Measurements from ENCODE around the gene PDIA2. TPM values are rescaled to one million over a fixed set of nuclear protein-coding genes. Genes with fewer than 3 reads are reported as not detected.
A peak's percentile ranks its signal among the peaks of the same experiment; 100 is the strongest.

Gene PDIA2
- total RNA-seq, 1 donor from 2014 or later = 1.6 TPM

DNA sequence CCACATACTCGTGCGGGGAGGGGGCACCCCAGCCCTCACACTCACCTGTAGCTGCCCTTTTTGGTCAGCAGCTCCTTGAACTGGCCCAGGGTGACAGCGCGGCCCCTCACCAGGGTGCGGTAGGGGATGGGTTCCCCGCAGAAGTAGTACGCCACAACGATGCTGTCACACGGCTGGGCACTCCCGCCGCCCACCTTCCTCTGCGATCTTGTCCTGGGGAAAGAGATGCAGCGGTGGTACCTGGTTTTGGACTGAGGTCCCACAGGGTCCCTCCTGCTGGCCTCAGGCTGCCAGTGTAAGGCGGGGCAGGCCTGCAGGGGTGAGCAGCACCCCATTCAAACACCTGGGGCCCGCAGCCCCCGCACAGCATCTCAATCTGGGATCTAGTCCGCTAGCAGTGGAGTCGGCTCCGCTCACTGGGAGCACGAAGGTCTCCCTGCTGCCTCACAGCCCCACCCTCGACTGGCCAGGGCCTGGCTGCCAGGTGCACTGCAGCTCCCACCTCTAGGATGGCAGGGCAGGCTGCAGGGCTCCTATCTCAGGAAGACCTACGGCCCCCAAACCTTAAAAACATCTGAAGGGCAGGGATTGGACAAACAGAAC lies 6.5 kb downstream of the PDIA2 start:
- ATAC-seq = no peak
- intact Hi-C loops (cut with DNase I) = no loop called here
- no peak for DNase-seq (ENCODE audit: missing footprints)

DNA sequence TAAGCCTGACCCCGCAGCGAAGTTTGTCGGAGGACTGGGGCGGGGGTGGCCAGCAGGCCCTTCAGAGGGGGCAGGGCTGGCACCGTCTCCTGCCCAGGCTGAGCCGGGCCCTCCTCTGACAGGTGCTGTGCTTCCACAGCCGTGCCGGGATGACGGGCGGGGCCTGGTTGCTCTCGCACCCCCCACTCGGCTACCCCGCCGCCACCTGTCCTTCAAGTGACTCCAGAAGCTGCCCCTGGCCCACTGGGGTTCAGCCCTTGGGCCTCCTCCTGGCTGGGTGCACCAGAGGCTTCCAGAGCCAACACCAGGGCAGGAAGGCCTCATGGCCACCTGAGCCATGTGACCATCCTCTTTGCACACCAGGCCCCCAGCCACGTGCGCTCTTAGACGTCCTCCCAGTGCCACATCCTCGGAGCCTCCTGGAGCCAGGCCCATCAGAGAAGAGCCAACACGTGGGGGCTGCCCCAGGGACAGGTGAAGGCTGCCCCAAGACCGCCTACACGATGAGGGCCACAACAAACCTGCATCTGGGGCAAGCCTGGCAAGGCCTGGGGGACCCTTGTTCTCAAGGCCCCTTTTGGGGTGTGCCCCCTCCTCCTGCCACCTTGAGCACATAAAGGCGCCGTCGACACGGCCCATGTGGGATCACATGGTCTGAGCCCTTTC lies 7.2 kb downstream of the PDIA2 start:
- intact Hi-C loops (cut with DNase I) = no loop called here
- DNase-seq (ENCODE audit: missing footprints) (no peak), ATAC-seq (no peak)

DNA sequence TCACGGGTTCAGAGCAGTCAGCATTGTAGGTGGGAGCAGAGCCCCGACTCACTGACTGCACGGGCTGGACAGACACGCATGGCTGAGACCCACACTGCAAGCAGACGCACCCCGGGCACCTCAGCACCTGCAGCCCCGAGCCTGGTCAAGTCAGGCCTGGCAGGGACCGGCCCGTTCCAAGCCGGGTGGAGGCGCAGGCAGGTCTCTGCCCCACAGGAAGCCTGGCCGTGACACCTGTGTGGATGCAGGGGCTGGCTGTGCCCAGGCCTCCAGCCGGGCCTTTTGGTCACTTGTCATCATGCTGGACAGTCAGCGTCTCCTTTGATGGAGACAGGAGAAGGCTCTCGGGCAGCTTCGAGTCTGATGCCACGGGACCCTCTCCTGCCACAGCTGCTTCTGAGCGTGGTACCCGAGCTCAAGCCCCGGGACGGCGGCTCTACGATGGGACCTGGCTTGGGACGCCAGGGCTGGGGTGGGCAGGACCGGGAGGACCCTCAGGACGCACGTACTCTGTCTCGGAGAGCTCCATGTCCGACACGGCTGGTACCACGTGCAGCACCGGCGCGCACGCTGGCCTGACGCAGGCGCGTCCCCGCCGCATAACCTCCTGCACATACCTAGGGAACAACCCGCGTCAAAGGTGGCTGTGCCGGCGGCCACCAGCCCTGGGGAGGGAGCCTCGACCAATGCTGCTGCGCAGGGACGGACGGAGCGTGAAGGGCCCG lies 7.9 kb downstream of the PDIA2 start:
- intact Hi-C loops (cut with DNase I) = no loop called here
- DNase-seq (ENCODE audit: missing footprints) (no peak), ATAC-seq (no peak)

DNA sequence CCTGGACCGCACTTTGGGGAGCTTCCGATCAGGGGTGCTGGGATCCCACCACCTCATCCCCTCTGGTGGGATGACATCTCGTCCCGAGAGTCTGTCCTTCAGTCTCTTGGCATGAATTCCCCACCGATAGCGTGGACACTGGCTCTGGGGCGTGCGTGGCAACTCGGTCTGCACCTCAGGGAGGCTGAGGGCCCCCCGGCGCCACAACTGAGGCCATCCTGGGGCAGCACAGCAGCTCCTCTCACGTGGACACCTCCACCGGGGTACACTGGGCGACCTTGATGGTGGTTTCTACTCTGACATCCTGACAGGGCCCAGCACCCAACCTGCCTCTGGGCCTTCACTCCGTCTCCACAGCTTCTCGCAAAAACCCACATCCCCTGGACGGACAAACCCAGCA lies 8.6 kb downstream of the PDIA2 start:
- DNase-seq (ENCODE audit: missing footprints) = no peak
- intact Hi-C loops (cut with DNase I) = no loop called here
- no peak for ATAC-seq

DNA sequence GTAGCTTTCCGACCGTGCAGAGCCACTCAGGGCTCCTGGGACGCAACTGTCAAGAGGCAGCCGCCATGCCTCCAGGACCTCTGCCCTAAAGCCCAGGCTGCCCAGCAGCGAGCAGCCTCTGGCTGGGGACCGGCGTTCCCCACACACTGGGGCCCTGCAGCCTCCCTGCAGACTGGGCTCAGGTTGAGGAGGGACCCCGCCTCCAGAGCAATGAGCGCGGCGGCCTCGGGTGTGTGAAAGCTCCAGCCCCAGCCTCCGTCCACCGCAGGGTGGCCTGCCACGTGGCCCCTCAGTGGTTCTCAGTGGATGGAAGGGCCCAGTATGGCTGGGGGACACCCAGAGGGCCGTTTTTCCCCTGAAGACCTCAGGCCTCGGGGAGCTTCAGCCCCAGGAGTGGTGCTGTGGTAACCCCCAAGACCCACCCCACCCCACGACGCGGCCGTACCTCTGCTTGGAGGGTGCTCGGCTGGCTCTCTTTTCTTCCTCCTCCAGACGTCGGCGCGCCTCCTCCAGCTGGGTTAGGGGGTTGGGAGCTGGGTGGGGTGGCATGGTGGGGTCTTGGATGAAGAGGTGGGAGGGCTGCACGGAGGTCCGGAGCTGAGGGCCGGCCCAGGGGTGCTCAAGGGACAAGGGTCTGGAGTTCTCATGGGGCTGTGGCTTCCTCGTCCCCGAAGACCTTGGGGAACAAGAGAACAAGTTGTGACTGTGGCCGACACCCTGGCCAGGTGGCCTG lies 10.2 kb downstream of the PDIA2 start:
- DNase-seq (ENCODE audit: missing footprints) = no peak
- intact Hi-C loops (cut with DNase I) = no loop called here
- no peak for ATAC-seq

DNA sequence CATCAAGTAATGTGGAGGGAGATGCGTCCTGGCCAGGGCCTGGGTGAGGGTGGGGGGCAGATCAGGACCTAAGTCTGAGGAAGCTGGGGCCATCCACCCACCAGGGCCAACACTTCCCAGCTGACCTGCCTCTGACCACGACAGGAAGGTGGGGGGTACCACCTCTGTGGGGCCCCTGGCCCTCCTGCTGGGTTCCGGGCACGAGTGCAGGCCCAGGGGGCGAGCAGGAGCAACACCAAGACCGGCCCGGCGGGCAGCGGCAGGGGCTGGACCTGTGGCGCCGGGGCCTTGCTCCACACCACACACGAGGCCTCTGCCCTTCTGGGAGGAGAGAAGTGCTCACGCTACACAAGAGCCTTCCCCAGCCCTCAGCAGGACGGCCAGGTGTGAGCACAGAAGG lies 13.3 kb downstream of the PDIA2 start:
- intact Hi-C loops (cut with DNase I) = no loop called here
- DNase-seq (ENCODE audit: missing footprints) (no peak), ATAC-seq (no peak)

DNA sequence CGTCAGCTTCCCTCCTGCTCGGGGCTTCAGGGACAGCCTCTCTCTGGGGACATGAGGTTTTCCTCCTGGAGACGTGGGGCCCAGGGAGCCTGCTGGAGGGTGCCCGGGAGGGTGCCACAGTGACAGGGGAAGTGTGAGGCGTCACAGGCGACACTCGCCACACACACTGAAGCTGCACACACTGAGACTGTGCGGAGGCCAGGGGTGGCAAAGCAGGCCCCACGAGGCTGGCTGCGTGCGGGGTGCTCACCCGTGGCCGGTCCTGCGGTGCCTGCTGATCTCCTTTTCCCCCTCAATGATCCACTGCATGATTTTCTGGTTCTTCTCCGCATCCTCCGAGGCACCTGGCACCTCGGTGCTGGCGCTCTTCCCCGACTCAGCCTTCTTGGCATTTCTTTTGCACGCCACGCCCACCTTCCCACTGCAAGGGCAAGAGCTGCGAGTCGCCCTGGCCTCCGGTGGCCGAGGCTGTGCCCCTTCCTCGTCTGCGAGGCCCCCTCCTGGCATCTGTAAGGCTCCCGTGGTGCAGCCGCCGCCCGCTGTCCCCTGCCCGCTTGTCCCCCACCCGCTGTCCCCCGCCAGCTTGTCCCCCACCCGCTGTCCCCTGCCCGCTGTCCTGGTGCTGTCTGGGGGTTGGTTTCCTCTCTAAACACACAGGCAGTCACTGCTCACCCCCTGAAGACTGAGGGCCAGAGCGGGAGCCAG lies 14.0 kb downstream of the PDIA2 start:
- ATAC-seq (no peak), DNase-seq (ENCODE audit: missing footprints) (no peak)
- intact Hi-C loops (cut with DNase I) = no loop called here

DNA sequence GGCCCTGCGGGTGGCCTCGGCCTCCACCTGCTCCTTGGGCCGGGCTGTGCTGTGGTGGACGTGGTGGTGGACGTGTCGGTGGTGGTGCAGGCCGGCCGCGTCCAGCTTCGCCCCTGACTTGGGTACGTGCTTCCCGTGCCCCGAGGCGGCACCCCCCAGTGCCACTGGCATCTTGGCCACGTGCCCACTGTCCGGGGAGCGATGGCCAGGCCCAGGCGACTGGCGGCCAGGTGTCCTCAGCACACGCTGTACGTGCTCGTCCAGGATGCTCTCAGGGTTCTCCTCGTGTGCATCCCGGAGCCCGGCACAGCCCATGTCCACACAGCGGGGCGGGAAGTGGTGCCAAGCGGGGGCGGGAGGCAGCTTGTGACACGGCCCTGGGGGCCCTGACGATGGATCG lies 14.9 kb downstream of the PDIA2 start:
- ATAC-seq (no peak), DNase-seq (ENCODE audit: missing footprints) (no peak)
- intact Hi-C loops (cut with DNase I) = no loop called here

DNA sequence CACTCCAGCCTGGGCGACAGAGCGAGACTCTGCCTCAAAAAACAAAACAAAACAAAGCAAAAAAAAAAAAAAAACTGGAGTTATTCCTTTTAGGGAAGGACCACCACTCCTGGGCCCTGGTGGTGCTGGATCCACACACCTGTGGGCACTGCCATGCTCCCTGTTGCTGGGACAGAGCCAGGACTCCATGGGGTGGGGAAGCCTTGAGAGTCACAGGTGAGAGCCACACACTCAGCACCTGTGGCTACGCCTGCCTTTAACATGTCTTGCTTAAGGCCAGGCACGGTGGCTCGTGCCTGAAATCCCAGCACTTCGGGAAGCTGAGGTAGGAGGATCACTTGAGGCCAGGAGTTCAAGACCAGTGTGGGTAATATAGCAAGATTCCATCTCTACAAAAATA lies 18.3 kb downstream of the PDIA2 start:
- ATAC-seq (no peak), DNase-seq (ENCODE audit: missing footprints) (no peak)
- intact Hi-C loops (cut with DNase I) = no loop called here

DNA sequence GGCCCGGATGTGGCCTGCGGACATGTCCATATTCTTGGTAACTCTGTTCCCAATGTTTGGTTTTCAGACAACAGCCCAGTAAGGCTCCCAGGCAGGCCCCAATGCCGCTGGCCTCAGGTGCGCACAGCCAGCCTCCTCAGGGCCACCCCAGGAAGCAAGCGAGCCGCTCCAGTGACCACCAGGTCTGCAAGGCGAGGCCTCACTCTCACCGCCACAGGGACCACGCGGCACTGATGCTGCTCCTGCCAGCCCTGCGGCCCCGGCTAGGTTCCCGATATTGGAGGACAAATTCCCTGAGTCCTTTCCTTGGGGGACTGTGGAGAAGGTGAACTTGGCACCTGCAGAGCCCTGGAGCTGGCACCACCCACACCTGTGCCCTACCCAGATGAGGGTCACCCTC lies 19.0 kb downstream of the PDIA2 start:
- no peak for ATAC-seq
- intact Hi-C loops (cut with DNase I) = no loop called here
- DNase-seq (ENCODE audit: missing footprints) = no peak

DNA sequence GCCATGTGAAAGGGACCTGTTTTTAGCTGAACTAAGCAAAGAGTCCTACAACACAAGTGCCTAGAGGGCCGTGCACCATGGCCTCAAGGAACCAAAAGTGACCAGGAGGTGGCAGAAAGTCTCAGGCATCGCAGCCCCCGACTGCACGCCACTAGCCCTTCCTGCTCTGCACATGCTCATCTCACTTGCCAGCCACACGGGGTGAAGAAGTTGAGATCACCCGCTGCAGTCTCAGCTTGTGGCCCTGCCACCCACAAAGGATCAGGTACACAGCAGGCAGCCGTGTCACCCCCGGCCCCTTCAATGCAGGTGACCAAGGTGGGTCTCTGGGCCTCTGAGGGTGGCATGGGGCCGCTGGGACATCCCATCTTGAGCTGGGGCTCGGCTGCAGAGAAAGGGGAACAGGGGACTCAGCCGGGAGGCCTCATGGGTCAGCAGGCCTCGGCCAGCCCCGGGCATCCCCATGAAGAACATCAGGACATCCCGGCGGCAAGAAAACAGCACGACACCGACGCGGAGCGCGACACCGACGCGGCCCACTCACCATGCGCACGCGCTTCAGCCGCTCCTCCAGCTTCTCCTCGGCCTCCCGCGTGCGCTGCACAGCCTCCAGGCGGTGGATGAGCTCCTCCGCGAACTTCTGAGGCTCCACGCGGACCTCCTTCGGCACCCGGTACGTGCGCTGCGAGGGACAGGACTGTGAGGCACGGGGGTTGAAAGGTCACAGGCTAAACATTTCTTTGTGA lies 21.0 kb downstream of the PDIA2 start:
- peak; percentile 23 for ATAC-seq
- intact Hi-C loops (cut with DNase I) = no loop called here
- DNase-seq (ENCODE audit: missing footprints) = no peak

DNA sequence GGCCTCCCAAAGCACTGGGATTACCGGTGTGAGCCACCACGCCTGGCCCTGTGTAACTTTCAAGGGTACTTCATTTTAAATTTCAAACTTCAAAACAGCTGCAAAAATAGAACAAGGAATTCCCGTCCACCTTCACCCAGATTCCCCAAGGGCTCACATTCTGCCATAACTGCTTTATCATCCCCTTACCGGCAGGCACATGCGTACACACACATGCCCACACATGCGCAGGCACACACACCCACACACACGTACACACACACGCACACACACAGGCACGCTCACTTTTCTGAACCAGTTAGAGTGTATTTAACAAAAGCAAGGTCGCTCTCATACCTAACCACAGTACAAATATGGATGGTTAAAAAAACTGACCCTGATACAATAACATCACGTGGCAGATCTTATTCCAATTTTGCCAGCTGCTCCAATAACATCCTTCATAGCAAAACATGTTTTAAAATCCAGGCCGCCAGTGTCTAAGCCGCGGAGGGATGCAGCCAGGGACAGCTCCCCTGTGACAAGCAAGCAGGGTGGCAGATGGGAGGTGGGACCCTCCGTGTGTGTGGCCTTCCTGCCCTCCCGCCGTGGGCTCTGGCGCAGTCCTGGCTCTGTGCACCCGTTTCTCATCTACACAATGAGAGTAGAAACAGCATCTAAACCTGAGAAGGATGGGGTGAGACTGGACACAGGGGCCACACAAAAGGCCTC lies 23.1 kb downstream of the PDIA2 start:
- DNase-seq (ENCODE audit: missing footprints) (no peak), ATAC-seq (no peak)
- intact Hi-C loops (cut with DNase I) = no loop called here

DNA sequence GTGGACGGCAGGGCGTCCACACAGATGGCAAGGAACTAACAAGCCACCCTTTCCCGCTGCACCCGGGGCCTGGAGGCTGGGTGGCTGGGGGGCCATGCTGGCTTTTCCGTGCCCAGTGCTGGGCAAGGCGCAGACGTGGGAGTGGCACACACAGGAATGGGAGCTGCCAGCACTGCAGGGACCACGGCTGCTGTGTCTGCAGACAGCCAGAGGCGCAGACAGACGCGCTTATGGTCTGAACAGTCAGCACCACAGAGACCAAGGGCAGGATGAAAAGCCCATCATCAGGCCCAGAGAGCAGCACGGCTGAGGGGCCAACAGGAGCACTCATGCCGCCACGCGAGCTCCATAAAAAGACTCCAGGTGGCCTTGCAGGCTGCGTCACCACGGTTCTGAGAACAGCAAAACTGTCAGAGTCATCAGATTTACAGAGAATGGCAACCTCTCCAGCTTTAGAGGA lies 24.0 kb downstream of the PDIA2 start:
- intact Hi-C loops (cut with DNase I) = no loop called here
- DNase-seq (ENCODE audit: missing footprints) (no peak), ATAC-seq (no peak)

DNA sequence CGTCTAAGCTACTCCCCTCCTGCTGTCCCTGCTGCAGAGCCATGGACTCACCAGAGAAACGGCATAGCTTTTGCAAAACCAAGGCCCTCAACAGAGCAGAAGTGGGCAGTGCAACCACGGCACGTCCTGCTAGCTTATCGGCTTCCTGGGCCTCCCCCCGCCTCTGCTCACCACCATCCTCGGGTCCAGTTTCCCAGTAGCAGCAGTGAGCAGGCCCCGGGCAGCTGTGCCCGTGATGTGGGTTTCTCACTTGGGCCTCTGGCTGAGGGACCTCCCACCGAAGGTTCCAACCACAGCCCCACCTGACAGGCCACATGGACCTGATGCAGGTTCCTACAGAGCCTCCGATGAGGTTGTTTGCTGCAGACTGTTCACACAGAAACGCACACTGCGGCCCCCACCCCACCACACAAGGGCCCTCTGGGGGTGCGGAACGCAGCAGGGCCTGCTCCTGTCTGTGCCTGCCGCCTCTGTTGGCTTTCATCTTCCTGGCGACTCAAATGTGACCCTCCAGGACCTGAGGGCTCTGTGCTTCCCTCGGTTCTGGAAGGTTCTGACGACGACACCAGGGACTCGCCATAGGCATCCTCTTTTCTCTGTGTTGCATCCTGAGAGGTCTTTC lies 24.8 kb downstream of the PDIA2 start:
- intact Hi-C loops (cut with DNase I) = no loop called here
- DNase-seq (ENCODE audit: missing footprints) (no peak), ATAC-seq (no peak)

DNA sequence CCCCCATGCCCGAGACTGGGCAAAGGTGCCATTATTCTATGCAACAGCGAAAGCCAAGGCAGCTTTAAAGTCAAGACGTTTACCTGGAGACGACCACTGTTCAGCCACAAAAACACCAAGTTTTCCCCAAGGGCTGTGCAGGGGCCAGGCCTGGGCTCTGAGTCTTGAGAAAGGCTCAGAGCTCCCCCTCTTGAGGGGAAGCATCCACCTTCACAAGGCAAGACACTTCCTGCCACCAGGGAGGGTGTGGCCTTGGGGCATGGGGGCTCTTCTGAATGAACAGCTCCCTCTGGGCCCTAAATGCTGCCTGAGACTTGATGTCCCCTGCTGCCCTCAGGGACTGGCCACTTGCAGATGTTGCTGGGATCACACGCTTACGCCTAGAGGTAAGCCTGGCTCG lies 26.5 kb downstream of the PDIA2 start:
- no peak for ATAC-seq
- no peak for DNase-seq (ENCODE audit: missing footprints)
- intact Hi-C loops (cut with DNase I) = no loop called here

DNA sequence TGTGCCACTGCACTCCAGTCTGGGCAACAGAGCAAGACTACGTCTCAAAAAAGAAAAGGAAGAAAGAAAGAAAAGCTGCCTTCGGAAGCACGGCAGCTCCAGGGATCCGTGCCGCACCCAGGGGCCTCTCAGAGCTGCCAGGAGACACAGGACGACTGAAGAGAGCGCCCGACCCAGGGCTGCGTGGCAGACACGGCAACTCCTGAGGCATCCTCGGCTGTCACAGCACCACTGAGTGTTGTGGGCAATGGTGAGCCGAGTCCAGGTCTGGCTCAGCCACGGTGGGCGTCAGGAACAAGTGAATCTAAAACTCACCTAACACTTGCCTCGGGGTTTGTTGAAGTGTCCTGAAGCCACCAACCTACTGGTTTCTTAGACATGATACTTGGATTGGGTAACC lies 28.8 kb downstream of the PDIA2 start:
- DNase-seq (ENCODE audit: missing footprints) (peak; percentile 35), ATAC-seq (no peak)
- intact Hi-C loops (cut with DNase I) = no loop called here

DNA sequence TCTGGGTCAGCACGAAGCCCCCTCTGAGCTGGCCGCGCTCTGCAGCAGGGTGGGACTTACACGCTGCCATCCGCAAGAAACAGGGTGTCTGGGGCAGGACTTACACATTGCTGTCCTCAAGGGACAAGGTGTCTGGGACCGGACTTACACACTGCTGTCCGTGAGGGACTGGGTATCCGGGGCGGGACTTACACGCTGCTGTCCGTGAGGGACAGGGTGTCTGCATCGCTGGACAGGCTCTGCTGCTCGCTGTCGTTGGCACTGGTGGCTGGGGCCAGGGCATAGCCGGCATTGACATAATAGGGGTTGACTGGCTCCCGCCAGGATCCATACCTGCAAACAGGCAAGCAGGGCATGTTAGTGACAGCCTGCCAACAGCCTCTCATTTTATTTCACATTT lies 31.4 kb downstream of the PDIA2 start:
- intact Hi-C loops (cut with DNase I) = no loop called here
- no peak for DNase-seq (ENCODE audit: missing footprints)
- no peak for ATAC-seq
